Mesothelial cell of epicardium (in vitro differentiated cells): ENCODE data around the gene NOX3. TPM values are rescaled to one million over a fixed set of nuclear protein-coding genes. Genes with fewer than 3 reads are reported as not detected.
"Not testable (repeated sequence)": the region's sequence is repeated elsewhere in the genome, so short reads cannot be mapped to it uniquely, and the experiment has no call there.

Experiments used
- DNase-seq, 2 experiments: peaks; one replicate each; pipeline ENCODE4 v3.0.0; 2021; ENCODE audit warnings: low spot score in 2 of 2; ENCODE audit not compliant: unreplicated experiment in 2 of 2
- H3K27ac Mint-ChIP-seq: 2 replicates; pipeline ENCODE4 v1.8.0; 2021; ENCODE audit warnings: mixed read lengths
- H3K27me3 Mint-ChIP-seq: 2 replicates; pipeline ENCODE4 v1.8.0; 2021; ENCODE audit warnings: low read depth, mixed read lengths
- H3K36me3 Mint-ChIP-seq: 2 replicates; pipeline ENCODE4 v1.8.0; 2021; ENCODE audit warnings: mixed read lengths
- H3K4me1 Mint-ChIP-seq: 2 replicates; pipeline ENCODE4 v1.8.0; 2021; ENCODE audit warnings: mixed read lengths
- H3K4me3 Mint-ChIP-seq: 2 replicates; pipeline ENCODE4 v1.8.0; 2021; ENCODE audit warnings: mild to moderate bottlenecking, moderate library complexity, mixed read lengths
- H3K9me3 Mint-ChIP-seq: 2 replicates; pipeline ENCODE4 v1.8.0; 2021; ENCODE audit warnings: mixed read lengths
- CTCF ChIP-seq: fragments of 200-600 bp; sonication (generic); IDR thresholded peaks from one replicate; pipeline ENCODE4 v1.5.0; 2021; ENCODE audit warnings: antibody characterized with exemption; ENCODE audit not compliant: unreplicated experiment
- total RNA-seq: library from RNA; stranded (reverse); gene quantifications from 3 replicates; pipeline ENCODE4 v1.2.1, GENCODE V29; 2021

The NOX3 gene
- total RNA-seq, 1 donor from 2014 or later = not detected

GRCh38 chr6:155481215-155481614 is 25.6 kb upstream of the NOX3 start:
- Mint-ChIP-seq H3K4me1 (no peaks in the 10 kb centered on the region), H3K4me3 (no peak overlapping the region), H3K27me3 (no peaks in the 10 kb centered on the region), H3K27ac (no peak overlapping the region), H3K36me3 (no peaks in the 10 kb centered on the region), H3K9me3 (no peaks in the 10 kb centered on the region)
- DNase-seq = no peak
- no peak for TF ChIP-seq CTCF

GRCh38 chr6:155473741-155474140 is 18.1 kb upstream of the NOX3 start:
- no peak for DNase-seq
- TF ChIP-seq CTCF = no peak

GRCh38 chr6:155472886-155473285 is 17.2 kb upstream of the NOX3 start:
- TF ChIP-seq CTCF = no peak
- Mint-ChIP-seq H3K4me1 (no peaks in the 10 kb centered on the region), H3K9me3 (peaks cover 24% of the 10 kb centered on the region), H3K27me3 (no peaks in the 10 kb centered on the region), H3K4me3 (no peak overlapping the region), H3K27ac (no peak overlapping the region), H3K36me3 (no peaks in the 10 kb centered on the region)
- DNase-seq = no peak

More at GRCh38 chr6:155473741-155474140, 18.1 kb upstream of the NOX3 start:
- H3K4me3 Mint-ChIP-seq = no peak overlapping the region
- H3K27ac Mint-ChIP-seq = no peak overlapping the region
- no peaks in the 10 kb centered on the region for H3K27me3 Mint-ChIP-seq
- H3K36me3 Mint-ChIP-seq = no peaks in the 10 kb centered on the region
- H3K9me3 Mint-ChIP-seq = peaks cover 17% of the 10 kb centered on the region
- no peaks in the 10 kb centered on the region for H3K4me1 Mint-ChIP-seq

- not testable (repeated sequence) for H3K4me1 Mint-ChIP-seq, H3K4me3 Mint-ChIP-seq, DNase-seq, H3K27ac Mint-ChIP-seq, H3K27me3 Mint-ChIP-seq, H3K36me3 Mint-ChIP-seq
- peaks cover 35% of the 10 kb centered on the region for H3K9me3 Mint-ChIP-seq
These were observed 15.5 kb upstream of the NOX3 start for GRCh38 chr6:155470979-155471616.

GRCh38 chr6:155468543-155468942 is 12.9 kb upstream of the NOX3 start:
- not testable (repeated sequence) for H3K27me3 Mint-ChIP-seq, DNase-seq, H3K27ac Mint-ChIP-seq, H3K4me3 Mint-ChIP-seq, H3K4me1 Mint-ChIP-seq, H3K36me3 Mint-ChIP-seq
- peaks cover 49% of the 10 kb centered on the region for H3K9me3 Mint-ChIP-seq

- peaks cover 49% of the 10 kb centered on the region for H3K9me3 Mint-ChIP-seq
- no peak for DNase-seq
- H3K4me3 Mint-ChIP-seq = no peak overlapping the region
- no peak overlapping the region for H3K27ac Mint-ChIP-seq
- no peak for TF ChIP-seq CTCF
- no peaks in the 10 kb centered on the region for H3K36me3 Mint-ChIP-seq
- H3K4me1 Mint-ChIP-seq = peaks cover 1% of the 10 kb centered on the region
- peaks cover 1% of the 10 kb centered on the region for H3K27me3 Mint-ChIP-seq
These were observed 10.9 kb upstream of the NOX3 start for GRCh38 chr6:155466539-155466938.

GRCh38 chr6:155461556-155461955 is 5.9 kb upstream of the NOX3 start:
- H3K9me3 Mint-ChIP-seq = peaks cover 17% of the 10 kb centered on the region
- no peak for DNase-seq

More at GRCh38 chr6:155461556-155461955, 5.9 kb upstream of the NOX3 start:
- Mint-ChIP-seq H3K36me3 (no peaks in the 10 kb centered on the region), H3K27me3 (peaks cover 24% of the 10 kb centered on the region), H3K4me1 (peaks cover 1% of the 10 kb centered on the region), H3K27ac (no peak overlapping the region), H3K4me3 (no peak overlapping the region)
- TF ChIP-seq CTCF = no peak
